Astrocyte (in vitro differentiated cells and primary cell): Measurements from ENCODE around the gene ANKDD1B. TPM values are rescaled to one million over a fixed set of nuclear protein-coding genes. Genes with fewer than 3 reads are reported as not detected.

Experiments
- DNase-seq: peaks from one replicate; pipeline ENCODE4 v3.0.0-alpha.2; 2010; ENCODE audit warnings: low read depth
- FAIRE-seq: peaks from 2 replicates; lab custom pipeline; 2011; peaks lifted over from hg19 to GRCh38; lab: Jason Lieb, UNC
- H2AFZ ChIP-seq: 2 replicates; pipeline ENCODE4 v1.6.0; 2012; ENCODE audit warnings: low read depth, low read length, inconsistent platforms
- H3K27ac ChIP-seq: 2 replicates; pipeline ENCODE4 v1.5.1; 2011; ENCODE audit warnings: low read depth, low read length, inconsistent platforms
- H3K27me3 ChIP-seq: 2 replicates; pipeline ENCODE4 v1.6.0; 2011; ENCODE audit warnings: low read length, inconsistent platforms; ENCODE audit not compliant: insufficient read depth
- H3K36me3 ChIP-seq: 2 replicates; pipeline ENCODE4 v1.5.1; 2011; ENCODE audit warnings: low read length, inconsistent platforms; ENCODE audit not compliant: insufficient read depth
- H3K4me1 ChIP-seq: 2 replicates; pipeline ENCODE4 v1.5.1; 2011; ENCODE audit warnings: low read length, inconsistent platforms; ENCODE audit not compliant: insufficient read depth
- H3K4me2 ChIP-seq: 2 replicates; pipeline ENCODE4 v1.6.0; 2012; ENCODE audit warnings: low read length, inconsistent platforms
- H3K4me3 ChIP-seq: 2 replicates; pipeline ENCODE4 v1.5.1; 2011; ENCODE audit warnings: low read depth, mild to moderate bottlenecking, low read length, inconsistent platforms; ENCODE audit not compliant: insufficient read depth
- H3K79me2 ChIP-seq: 2 replicates; pipeline ENCODE4 v1.6.0; 2012; ENCODE audit warnings: mild to moderate bottlenecking, low read length, inconsistent platforms; ENCODE audit not compliant: insufficient read depth
- H3K9ac ChIP-seq: 2 replicates; pipeline ENCODE4 v1.6.0; 2012; ENCODE audit warnings: mild to moderate bottlenecking, low read length, inconsistent platforms
- H3K9me3 ChIP-seq: 2 replicates; pipeline ENCODE4 v1.5.1; 2012; ENCODE audit warnings: low read depth, mild to moderate bottlenecking, low read length, inconsistent platforms; ENCODE audit not compliant: insufficient read depth
- H4K20me1 ChIP-seq: 2 replicates; pipeline ENCODE4 v1.6.0; 2012; ENCODE audit warnings: low read length, inconsistent platforms; ENCODE audit not compliant: insufficient read depth
- H3K27ac Mint-ChIP-seq: one replicate; pipeline ENCODE4 v1.8.0; 2021; ENCODE audit warnings: mild to moderate bottlenecking, mixed read lengths; ENCODE audit not compliant: unreplicated experiment
- H3K27me3 Mint-ChIP-seq: one replicate; pipeline ENCODE4 v1.8.0; 2021; ENCODE audit warnings: low read depth, mixed read lengths; ENCODE audit not compliant: unreplicated experiment
- H3K36me3 Mint-ChIP-seq: one replicate; pipeline ENCODE4 v1.8.0; 2021; ENCODE audit warnings: low read depth, mixed read lengths; ENCODE audit not compliant: unreplicated experiment
- H3K4me1 Mint-ChIP-seq: one replicate; pipeline ENCODE4 v1.8.0; 2021; ENCODE audit warnings: low read depth, mixed read lengths; ENCODE audit not compliant: unreplicated experiment
- H3K4me3 Mint-ChIP-seq: one replicate; pipeline ENCODE4 v1.8.0; 2021; ENCODE audit warnings: mild to moderate bottlenecking, moderate library complexity, mixed read lengths; ENCODE audit not compliant: unreplicated experiment
- H3K9me3 Mint-ChIP-seq: one replicate; pipeline ENCODE4 v1.8.0; 2021; ENCODE audit warnings: mild to moderate bottlenecking, mixed read lengths; ENCODE audit not compliant: unreplicated experiment
- EZH2 ChIP-seq: IDR thresholded peaks from 2 replicates; pipeline ENCODE4 v1.6.1; 2012; ENCODE audit warnings: mild to moderate bottlenecking, low read length, inconsistent platforms; ENCODE audit not compliant: insufficient read depth
- total RNA-seq: library from RNA; stranded (reverse); gene quantifications from 2 replicates; pipeline ENCODE4 v1.2.1, GENCODE V29; 2021
- TF ChIP-seq, protein P1 (sequence below): IDR thresholded peaks from 2 replicates; pipeline ENCODE4 v1.5.1; 2011; ENCODE audit warnings: low read depth, mild to moderate bottlenecking, inconsistent platforms, low read length, moderate library complexity; ENCODE audit not compliant: insufficient read depth

Gene ANKDD1B
- total RNA-seq, 1 donor from 2014 or later, result 0.59 TPM

DNA sequence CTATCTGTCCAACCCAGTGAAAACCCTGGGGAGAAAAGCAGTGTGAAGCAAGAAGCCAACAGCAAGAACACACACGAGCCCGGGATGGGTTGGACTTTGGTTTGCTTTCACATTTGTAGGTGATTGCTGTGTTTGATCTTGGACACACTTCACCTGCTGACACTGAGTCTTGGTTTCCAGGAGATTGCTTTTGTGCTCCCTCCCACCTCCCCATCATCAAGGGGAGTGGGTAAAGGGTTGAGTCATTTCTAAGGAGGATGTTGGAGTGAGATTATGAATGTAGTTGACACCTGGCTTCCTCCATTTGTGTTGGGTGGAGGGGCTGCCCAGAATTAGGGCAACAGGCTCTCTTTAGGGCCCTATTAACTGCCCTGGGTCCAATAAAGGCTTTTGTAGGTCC is 37.5 kb downstream of the ANKDD1B start:
- Mint-ChIP-seq H3K27ac (no peak overlapping the region), H3K36me3 (no peaks in the 10 kb centered on the region), H3K4me3 (no peak overlapping the region), H3K27me3 (no peaks in the 10 kb centered on the region), H3K4me1 (no peaks in the 10 kb centered on the region), H3K9me3 (peaks cover 2% of the 10 kb centered on the region)
- H3K9me3 ChIP-seq, result no peaks in the 10 kb centered on the region
- no peaks in the 10 kb centered on the region for H3K4me1 ChIP-seq
- H3K9ac ChIP-seq, result no peak overlapping the region
- H2AFZ ChIP-seq, result no peak overlapping the region
- H3K4me2 ChIP-seq, result no peak overlapping the region
- FAIRE-seq (no peak), DNase-seq (no peak)
- H3K36me3 ChIP-seq, result no peaks in the 10 kb centered on the region
- no peak overlapping the region for H3K4me3 ChIP-seq
- no peaks in the 10 kb centered on the region for H3K27me3 ChIP-seq
- TF ChIP-seq, protein P1, sequence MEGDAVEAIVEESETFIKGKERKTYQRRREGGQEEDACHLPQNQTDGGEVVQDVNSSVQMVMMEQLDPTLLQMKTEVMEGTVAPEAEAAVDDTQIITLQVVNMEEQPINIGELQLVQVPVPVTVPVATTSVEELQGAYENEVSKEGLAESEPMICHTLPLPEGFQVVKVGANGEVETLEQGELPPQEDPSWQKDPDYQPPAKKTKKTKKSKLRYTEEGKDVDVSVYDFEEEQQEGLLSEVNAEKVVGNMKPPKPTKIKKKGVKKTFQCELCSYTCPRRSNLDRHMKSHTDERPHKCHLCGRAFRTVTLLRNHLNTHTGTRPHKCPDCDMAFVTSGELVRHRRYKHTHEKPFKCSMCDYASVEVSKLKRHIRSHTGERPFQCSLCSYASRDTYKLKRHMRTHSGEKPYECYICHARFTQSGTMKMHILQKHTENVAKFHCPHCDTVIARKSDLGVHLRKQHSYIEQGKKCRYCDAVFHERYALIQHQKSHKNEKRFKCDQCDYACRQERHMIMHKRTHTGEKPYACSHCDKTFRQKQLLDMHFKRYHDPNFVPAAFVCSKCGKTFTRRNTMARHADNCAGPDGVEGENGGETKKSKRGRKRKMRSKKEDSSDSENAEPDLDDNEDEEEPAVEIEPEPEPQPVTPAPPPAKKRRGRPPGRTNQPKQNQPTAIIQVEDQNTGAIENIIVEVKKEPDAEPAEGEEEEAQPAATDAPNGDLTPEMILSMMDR, result no peak
- TF ChIP-seq EZH2, result no peak
- H4K20me1 ChIP-seq, result no peaks in the 10 kb centered on the region
- no peak overlapping the region for H3K27ac ChIP-seq
- H3K79me2 ChIP-seq, result no peaks in the 10 kb centered on the region

DNA sequence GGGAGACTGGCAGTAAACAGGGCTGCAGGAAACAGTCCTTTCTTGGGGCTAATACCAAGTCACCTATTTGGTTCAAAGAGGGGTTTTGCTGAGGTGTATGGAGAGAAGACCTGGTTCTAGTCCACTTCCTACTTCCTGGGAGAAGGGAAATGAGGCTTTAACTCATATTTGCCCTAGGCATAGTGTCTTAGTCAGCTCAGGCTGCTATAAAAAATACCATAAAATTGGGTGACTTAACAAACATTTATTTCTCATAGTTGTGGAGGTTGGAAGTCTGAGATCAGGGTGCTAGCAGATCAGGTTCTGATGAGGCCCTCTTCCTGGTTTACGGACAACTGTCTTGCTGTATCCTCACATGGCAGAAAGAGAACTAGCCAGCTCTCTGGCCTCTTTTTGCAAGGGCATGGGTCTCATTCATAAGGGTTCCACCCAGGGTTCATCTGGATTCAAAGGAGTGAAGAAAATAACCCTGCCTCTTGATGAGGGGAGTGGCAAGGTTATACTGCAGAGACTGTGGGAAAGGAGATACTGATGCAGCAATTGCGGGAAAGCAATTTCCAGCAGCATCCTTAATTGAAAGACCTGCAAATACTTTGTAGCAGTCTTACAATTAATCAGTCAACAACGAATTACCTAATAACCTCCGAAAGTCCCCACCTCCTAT is 40.5 kb downstream of the ANKDD1B start:
- Histone ChIP-seq H2AFZ (no peak overlapping the region), H3K27ac (no peak overlapping the region), H3K4me2 (no peak overlapping the region), H3K79me2 (no peaks in the 10 kb centered on the region), H3K36me3 (no peaks in the 10 kb centered on the region), H3K4me3 (no peak overlapping the region), H3K9me3 (no peaks in the 10 kb centered on the region), H3K9ac (no peak overlapping the region), H3K27me3 (no peaks in the 10 kb centered on the region), H4K20me1 (no peaks in the 10 kb centered on the region), H3K4me1 (no peaks in the 10 kb centered on the region)
- H3K36me3 Mint-ChIP-seq, result no peaks in the 10 kb centered on the region
- H3K4me1 Mint-ChIP-seq, result no peaks in the 10 kb centered on the region
- H3K27me3 Mint-ChIP-seq, result no peaks in the 10 kb centered on the region
- TF ChIP-seq, protein P1, result no peak
- no peak for TF ChIP-seq EZH2
- no peak overlapping the region for H3K27ac Mint-ChIP-seq
- H3K9me3 Mint-ChIP-seq, result peaks cover 2% of the 10 kb centered on the region
- FAIRE-seq (no peak), DNase-seq (no peak)
- no peak overlapping the region for H3K4me3 Mint-ChIP-seq

DNA sequence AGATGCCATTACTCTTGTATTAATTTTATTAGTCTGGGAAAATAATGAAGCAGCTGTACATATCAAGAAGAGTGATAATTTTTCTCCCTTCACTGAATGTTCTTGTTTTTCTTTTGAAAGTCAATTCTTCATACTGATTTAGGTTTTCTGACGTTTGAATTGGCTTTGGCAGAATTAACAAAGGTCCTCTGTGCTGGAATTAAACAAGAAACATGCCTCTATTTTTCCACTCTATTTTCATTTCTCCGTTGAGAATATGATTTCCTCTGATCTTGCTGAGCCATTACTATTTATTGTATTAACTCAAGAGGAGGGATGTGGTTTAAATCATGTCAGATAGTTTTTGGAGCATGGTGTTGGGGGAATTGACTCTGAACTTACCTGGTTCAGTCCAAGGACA is 42.3 kb downstream of the ANKDD1B start:
- no peaks in the 10 kb centered on the region for H3K9me3 ChIP-seq
- H3K4me1 ChIP-seq, result no peaks in the 10 kb centered on the region
- no peaks in the 10 kb centered on the region for H3K79me2 ChIP-seq
- H3K4me2 ChIP-seq, result no peak overlapping the region
- H3K9ac ChIP-seq, result no peak overlapping the region
- H3K27ac Mint-ChIP-seq, result no peak overlapping the region
- no peaks in the 10 kb centered on the region for H4K20me1 ChIP-seq
- H3K36me3 ChIP-seq, result no peaks in the 10 kb centered on the region
- no peaks in the 10 kb centered on the region for H3K36me3 Mint-ChIP-seq
- TF ChIP-seq, protein P1, result no peak
- TF ChIP-seq EZH2, result no peak
- FAIRE-seq (peak; percentile 9), DNase-seq (no peak)
- H3K27ac ChIP-seq, result no peak overlapping the region
- H3K27me3 Mint-ChIP-seq, result no peaks in the 10 kb centered on the region
- H3K4me3 ChIP-seq, result no peak overlapping the region
- H3K4me1 Mint-ChIP-seq, result no peaks in the 10 kb centered on the region
- no peak overlapping the region for H3K4me3 Mint-ChIP-seq
- H3K9me3 Mint-ChIP-seq, result no peaks in the 10 kb centered on the region
- no peak overlapping the region for H2AFZ ChIP-seq
- H3K27me3 ChIP-seq, result no peaks in the 10 kb centered on the region
